H9 (cell line): ENCODE results near the gene MICOS13. TPM values are rescaled to one million over a fixed set of nuclear protein-coding genes. Genes with fewer than 3 reads are reported as not detected.

ENCODE experiments used
- DNase-seq: peaks from one replicate; pipeline ENCODE4 v3.0.0-alpha.2; 2017
- H2AFZ ChIP-seq: one replicate; pipeline ENCODE4 v1.6.1; 2013; ENCODE audit warnings: mild to moderate bottlenecking, low read length, control low read depth, moderate library complexity
- H2AK5ac ChIP-seq: 2 replicates; pipeline ENCODE4 v1.6.1; 2013; ENCODE audit warnings: low read length, control low read depth, mixed read lengths; ENCODE audit not compliant: insufficient read length
- H2BK120ac ChIP-seq: one replicate; pipeline ENCODE4 v1.6.1; 2013; ENCODE audit warnings: low read depth, mild to moderate bottlenecking, low read length, control low read depth, inconsistent platforms; ENCODE audit not compliant: poor library complexity, severe bottlenecking
- H2BK12ac ChIP-seq: 2 replicates; pipeline ENCODE4 v1.6.1; 2013; ENCODE audit warnings: low read length, control low read depth, mixed read lengths, low read depth; ENCODE audit not compliant: insufficient read length
- H2BK15ac ChIP-seq: 2 replicates; pipeline ENCODE4 v1.6.1; 2013; ENCODE audit warnings: low read depth, low read length, control low read depth
- H2BK20ac ChIP-seq: one replicate; pipeline ENCODE4 v1.6.1; 2013; ENCODE audit warnings: low read depth, mild to moderate bottlenecking, low read length, control low read depth, inconsistent platforms; ENCODE audit not compliant: poor library complexity, severe bottlenecking
- H2BK5ac ChIP-seq: 2 replicates; pipeline ENCODE4 v1.6.1; 2013; ENCODE audit warnings: low read length, control low read depth, mixed read lengths; ENCODE audit not compliant: insufficient read length
- H3K14ac ChIP-seq: 2 replicates; pipeline ENCODE4 v1.6.1; 2013; ENCODE audit warnings: low read length, control low read depth; ENCODE audit not compliant: insufficient read depth
- H3K18ac ChIP-seq: 2 replicates; pipeline ENCODE4 v1.6.1; 2013; ENCODE audit warnings: low read depth, mild to moderate bottlenecking, mixed read lengths, low read length, control low read depth; ENCODE audit not compliant: insufficient read length
- H3K23ac ChIP-seq: 2 replicates; pipeline ENCODE4 v1.6.1; 2013; ENCODE audit warnings: low read length, control low read depth, mixed read lengths, low read depth; ENCODE audit not compliant: insufficient read length
- H3K23me2 ChIP-seq: 2 replicates; pipeline ENCODE4 v1.6.1; 2013; ENCODE audit warnings: low read depth, mild to moderate bottlenecking, mixed read lengths, low read length, control low read depth; ENCODE audit not compliant: insufficient read length, poor library complexity, severe bottlenecking
- H3K27ac ChIP-seq: 2 replicates; pipeline ENCODE4 v1.5.1; 2013; ENCODE audit warnings: low read length, control low read depth, mixed read lengths, low read depth; ENCODE audit not compliant: insufficient read length
- H3K27me3 ChIP-seq: 2 replicates; pipeline ENCODE4 v1.6.1; 2013; ENCODE audit warnings: low read length, control low read depth, inconsistent platforms; ENCODE audit not compliant: insufficient read depth
- H3K4ac ChIP-seq: 2 replicates; pipeline ENCODE4 v1.6.1; 2013; ENCODE audit warnings: low read depth, mild to moderate bottlenecking, control low read depth, inconsistent platforms, low read length, moderate library complexity
- H3K4me1 ChIP-seq: 2 replicates; pipeline ENCODE4 v1.6.1; 2013; ENCODE audit warnings: low read length, control low read depth, inconsistent platforms; ENCODE audit not compliant: insufficient read depth
- H3K4me2 ChIP-seq: 2 replicates; pipeline ENCODE4 v1.6.1; 2013; ENCODE audit warnings: low read length, control low read depth, mixed read lengths; ENCODE audit not compliant: insufficient read length, insufficient read depth
- H3K56ac ChIP-seq: 2 replicates; pipeline ENCODE4 v1.6.1; 2013; ENCODE audit warnings: low read depth, mild to moderate bottlenecking, mixed read lengths, low read length, control low read depth; ENCODE audit not compliant: insufficient read length
- H3K79me1 ChIP-seq: 2 replicates; pipeline ENCODE4 v1.6.1; 2013; ENCODE audit warnings: low read depth, mild to moderate bottlenecking, moderate library complexity, low read length, control low read depth, inconsistent platforms; ENCODE audit not compliant: insufficient read depth, poor library complexity, severe bottlenecking
- H3K79me2 ChIP-seq: 2 replicates; pipeline ENCODE4 v1.6.1; 2013; ENCODE audit warnings: low read length, control low read depth, inconsistent platforms; ENCODE audit not compliant: insufficient read depth
- H3K9ac ChIP-seq: 2 replicates; pipeline ENCODE4 v1.6.1; 2013; ENCODE audit warnings: low read length, control low read depth, mixed read lengths; ENCODE audit not compliant: insufficient read length; ENCODE audit errors: extremely low read depth
- H3K9me3 ChIP-seq: one replicate; pipeline ENCODE4 v1.6.1; 2013; ENCODE audit warnings: low read depth, low read length, inconsistent platforms; ENCODE audit not compliant: control insufficient read depth
- H3T11ph ChIP-seq: one replicate; pipeline ENCODE4 v1.6.1; 2013; ENCODE audit warnings: mild to moderate bottlenecking, low read length, control low read depth, inconsistent platforms
- H4K20me1 ChIP-seq: one replicate; pipeline ENCODE4 v1.6.1; 2013; ENCODE audit not compliant: control insufficient read depth, insufficient read length, insufficient read depth
- H4K5ac ChIP-seq: 2 replicates; pipeline ENCODE4 v1.6.1; 2013; ENCODE audit warnings: low read depth, mild to moderate bottlenecking, mixed read lengths, low read length, control low read depth; ENCODE audit not compliant: insufficient read length
- H4K8ac ChIP-seq: replicated peaks from 2 replicates; pipeline ENCODE4 v1.6.1; 2013; ENCODE audit warnings: low read length, control low read depth, mixed read lengths, low read depth; ENCODE audit not compliant: insufficient read length
- H4K91ac ChIP-seq: 2 replicates; pipeline ENCODE4 v1.6.1; 2013; ENCODE audit warnings: low read depth, mild to moderate bottlenecking, moderate library complexity, mixed read lengths, low read length, control low read depth; ENCODE audit not compliant: insufficient read length
- H3K27ac Mint-ChIP-seq, 3 experiments: 2 replicates in 2 of 3; 3 replicates in 1 of 3; pipeline ENCODE4 v1.8.0; 2020 to 2021; ENCODE audit warnings: mixed read lengths in 3 of 3, mild to moderate bottlenecking in 1 of 3, moderate library complexity in 1 of 3
- H3K27me3 Mint-ChIP-seq: 2 replicates; pipeline ENCODE4 v1.8.0; 2021; ENCODE audit warnings: low read depth, mild to moderate bottlenecking, moderate library complexity, mixed read lengths
- H3K36me3 Mint-ChIP-seq, 3 experiments: 2 replicates in 2 of 3; 3 replicates in 1 of 3; pipeline ENCODE4 v1.8.0; 2020 to 2021; ENCODE audit warnings: low read depth in 3 of 3, mixed read lengths in 3 of 3; ENCODE audit not compliant: insufficient read depth in 1 of 3
- H3K4me1 Mint-ChIP-seq, 2 experiments: 2 replicates each; pipeline ENCODE4 v1.8.0; 2020; ENCODE audit warnings: mixed read lengths in 2 of 2
- H3K4me3 Mint-ChIP-seq, 2 experiments: 2 replicates in 1 of 2; 3 replicates in 1 of 2; pipeline ENCODE4 v1.8.0; 2020 to 2021; ENCODE audit warnings: mild to moderate bottlenecking in 2 of 2, mixed read lengths in 2 of 2, moderate library complexity in 1 of 2
- H3K9me3 Mint-ChIP-seq, 2 experiments: 2 replicates in 1 of 2; 3 replicates in 1 of 2; pipeline ENCODE4 v1.8.0; 2020; ENCODE audit warnings: mild to moderate bottlenecking in 2 of 2, mixed read lengths in 2 of 2, moderate library complexity in 1 of 2
- CTCF ChIP-seq: fragments of 200-600 bp; sonication (generic); conservative IDR thresholded peaks from 3 replicates; pipeline ENCODE4 v1.8.0; 2021; ENCODE audit warnings: antibody characterized with exemption, mild to moderate bottlenecking
- WGBS: extraction: QIAGEN DNeasy Blood & Tissue Kit; methylation state at CpG from one replicate; pipeline ENCODE4 v1.1.7; 2013; ENCODE audit warnings: missing lambda C conversion rate, low lambda C conversion rate, mixed read lengths; ENCODE audit not compliant: insufficient read length; ENCODE audit errors: extremely low coverage; 5-methylcytosine and 5-hydroxymethylcytosine counted together
- total RNA-seq: library from RNA; stranded (reverse); gene quantifications from 2 replicates; pipeline ENCODE4 v1.2.1, GENCODE V29; 2021

MICOS13 gene
- total RNA-seq, 1 experiment from 2014 or later = 23.8 TPM

GRCh38 chr19:5711025-5711424 is 30.7 kb upstream of the MICOS13 start:
- no peak overlapping the region for H3K14ac ChIP-seq
- Mint-ChIP-seq H3K9me3 (no peaks in the 10 kb centered on the region), H3K4me3 (no peak overlapping the region), H3K4me1 (0 out of 4 replicates have a peak, but pooled peaks cover 0 to 3% of the 10 kb centered on the region in 2 experiments), H3K27ac (no peak overlapping the region; a peak in 1 of 7 replicates), H3K36me3 (peaks cover 39 to 79% (median 64%) of the 10 kb centered on the region in 3 experiments), H3K27me3 (no peaks in the 10 kb centered on the region)
- H3K23ac ChIP-seq = no peak overlapping the region
- H3T11ph ChIP-seq = no peak overlapping the region
- TF ChIP-seq CTCF = no peak
- H2BK120ac ChIP-seq = no peak overlapping the region
- H3K23me2 ChIP-seq = peaks cover 2% of the 10 kb centered on the region
- peaks cover 3% of the 10 kb centered on the region; the same call in 1 of the 2 replicates for H3K79me2 ChIP-seq
- no peak overlapping the region for H4K91ac ChIP-seq
- no peak for DNase-seq
- H3K4me2 ChIP-seq = no peak overlapping the region
- H4K8ac ChIP-seq = no peak overlapping the region
- no peak overlapping the region for H3K4ac ChIP-seq
- no peak overlapping the region for H4K5ac ChIP-seq
- no peak overlapping the region for H2BK12ac ChIP-seq
- H3K18ac ChIP-seq = no peak overlapping the region
- H2BK20ac ChIP-seq = no peak overlapping the region
- no peaks in the 10 kb centered on the region for H4K20me1 ChIP-seq
- H3K56ac ChIP-seq = no peak overlapping the region
- no peak overlapping the region for H2BK15ac ChIP-seq
- no peaks in the 10 kb centered on the region for H3K9me3 ChIP-seq
- H2BK5ac ChIP-seq = no peak overlapping the region
- WGBS = no CpG with 5 or more reads among the region's 8 CpGs
- H3K9ac ChIP-seq = no peak overlapping the region
- H2AK5ac ChIP-seq = no peak overlapping the region
- no peaks in the 10 kb centered on the region for H3K79me1 ChIP-seq
- H3K27ac ChIP-seq = no peak overlapping the region
- H2AFZ ChIP-seq = no peak overlapping the region
- no peaks in the 10 kb centered on the region for H3K4me1 ChIP-seq
- no peaks in the 10 kb centered on the region for H3K27me3 ChIP-seq
